Parathyroid adenoma (tissue), 2 donors: ENCODE results near the gene TBL1Y.

Source experiments
- H2AFZ ChIP-seq: fragments of 300-600 bp; sonication (generic); one replicate; pipeline ENCODE4 v1.7.0; 2017; ENCODE audit warnings: antibody characterized with exemption, mild to moderate bottlenecking
- H3K27ac ChIP-seq: fragments of 300-600 bp; sonication (generic); one replicate; pipeline ENCODE4 v1.7.0; 2017
- H3K27me3 ChIP-seq: fragments of 300-600 bp; sonication (generic); one replicate; pipeline ENCODE4 v1.7.0; 2017; ENCODE audit warnings: low read length; ENCODE audit not compliant: control insufficient read depth, insufficient read depth
- H3K36me3 ChIP-seq: fragments of 300-600 bp; sonication (generic); one replicate; pipeline ENCODE4 v1.7.0; 2017; ENCODE audit warnings: low read length; ENCODE audit not compliant: control insufficient read depth, insufficient read depth
- H3K4me1 ChIP-seq: fragments of 300-600 bp; sonication (generic); one replicate; pipeline ENCODE4 v1.7.0; 2017; ENCODE audit warnings: control low read depth
- H3K4me2 ChIP-seq: fragments of 300-600 bp; sonication (generic); one replicate; pipeline ENCODE4 v1.7.0; 2017; ENCODE audit warnings: low read length
- H3K4me3 ChIP-seq: fragments of 300-600 bp; sonication (generic); one replicate; pipeline ENCODE4 v1.7.0; 2017; ENCODE audit warnings: low read depth, low read length
- H3K79me2 ChIP-seq: fragments of 300-600 bp; sonication (generic); one replicate; pipeline ENCODE4 v1.7.0; 2017; ENCODE audit warnings: control low read depth
- H3K9ac ChIP-seq: fragments of 300-600 bp; sonication (generic); one replicate; pipeline ENCODE4 v1.7.0; 2017; ENCODE audit warnings: mild to moderate bottlenecking
- H3K9me3 ChIP-seq: fragments of 300-600 bp; sonication (generic); one replicate; pipeline ENCODE4 v1.7.0; 2017; ENCODE audit warnings: low read length; ENCODE audit not compliant: control insufficient read depth
- CTCF ChIP-seq: fragments of 300-600 bp; sonication (generic); IDR thresholded peaks from one replicate; pipeline ENCODE4 v1.7.0; 2017; ENCODE audit warnings: antibody characterized with exemption, mild to moderate bottlenecking
- donor health status: primary hyperparathyroidism.

The TBL1Y gene

GRCh38 chrY:7110086-7110485 lies 199.6 kb downstream of the TBL1Y start:
- Histone ChIP-seq H3K4me3 (no peak overlapping the region), H3K36me3 (no peaks in the 10 kb centered on the region), H3K9me3 (no peaks in the 10 kb centered on the region), H2AFZ (no peak overlapping the region), H3K79me2 (no peaks in the 10 kb centered on the region), H3K9ac (no peak overlapping the region), H3K27ac (no peak overlapping the region), H3K27me3 (no peaks in the 10 kb centered on the region), H3K4me2 (no peak overlapping the region), H3K4me1 (no peaks in the 10 kb centered on the region)
- no peak for TF ChIP-seq CTCF

DNA sequence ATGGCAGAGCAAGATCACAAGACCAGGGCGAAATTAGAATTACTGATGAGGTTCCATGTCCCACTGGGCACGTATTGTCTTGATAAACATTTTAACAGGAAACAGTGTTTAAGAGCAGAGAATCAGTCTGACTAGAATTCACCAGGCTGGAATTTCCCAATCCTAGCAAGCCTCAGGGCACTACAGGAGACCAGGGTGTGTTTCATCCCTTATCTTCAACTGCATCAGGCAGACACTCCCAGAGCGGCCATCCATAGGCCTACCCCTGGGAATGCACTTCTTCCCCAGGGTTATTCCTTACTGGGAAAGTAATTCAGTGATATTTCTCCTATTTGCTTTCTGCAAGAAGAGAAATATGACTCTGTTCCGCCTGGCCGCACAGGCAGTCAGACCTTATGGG lies 205.4 kb downstream of the TBL1Y start:
- no peak overlapping the region for H3K27ac ChIP-seq
- no peaks in the 10 kb centered on the region for H3K36me3 ChIP-seq
- H3K79me2 ChIP-seq = no peaks in the 10 kb centered on the region
- H3K4me3 ChIP-seq = no peak overlapping the region
- no peak overlapping the region for H3K4me2 ChIP-seq
- no peak overlapping the region for H2AFZ ChIP-seq
- H3K27me3 ChIP-seq = no peaks in the 10 kb centered on the region
- H3K9ac ChIP-seq = no peak overlapping the region
- no peaks in the 10 kb centered on the region for H3K9me3 ChIP-seq
- no peaks in the 10 kb centered on the region for H3K4me1 ChIP-seq
- no peak for TF ChIP-seq CTCF

DNA sequence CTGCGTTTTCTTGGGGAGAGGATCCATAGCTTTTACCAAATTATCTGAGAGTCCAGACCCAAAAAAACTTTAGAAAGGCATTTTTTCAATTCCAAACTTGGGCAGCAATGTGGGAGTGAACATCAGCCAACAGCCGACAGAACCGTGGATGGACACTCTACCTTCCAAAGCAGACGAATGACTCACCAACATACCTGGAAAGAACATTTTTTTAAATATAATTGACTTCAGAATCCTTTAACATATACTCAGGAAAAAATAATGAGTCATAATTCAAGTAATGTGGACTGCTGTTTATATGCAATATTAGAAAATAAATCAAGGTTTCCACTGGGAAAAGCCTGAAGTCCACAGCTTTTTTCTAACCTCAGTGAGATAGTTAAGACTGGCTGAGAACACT lies 211.7 kb downstream of the TBL1Y start:
- Histone ChIP-seq H3K4me1 (no peaks in the 10 kb centered on the region), H3K4me2 (no peak overlapping the region), H3K27me3 (no peaks in the 10 kb centered on the region), H3K9me3 (no peaks in the 10 kb centered on the region), H3K79me2 (no peaks in the 10 kb centered on the region), H3K27ac (no peak overlapping the region), H3K4me3 (no peak overlapping the region), H3K36me3 (no peaks in the 10 kb centered on the region), H3K9ac (no peak overlapping the region), H2AFZ (no peak overlapping the region)
- TF ChIP-seq CTCF = no peak

- Histone ChIP-seq H3K9ac (no peak overlapping the region), H3K27ac (no peak overlapping the region), H3K79me2 (no peaks in the 10 kb centered on the region), H3K4me1 (no peaks in the 10 kb centered on the region), H3K36me3 (no peaks in the 10 kb centered on the region), H3K9me3 (no peaks in the 10 kb centered on the region), H2AFZ (no peak overlapping the region), H3K27me3 (no peaks in the 10 kb centered on the region), H3K4me2 (no peak overlapping the region), H3K4me3 (no peak overlapping the region)
- TF ChIP-seq CTCF = no peak
Observed at GRCh38 chrY:7125136-7126056, 214.9 kb downstream of the TBL1Y start.

DNA sequence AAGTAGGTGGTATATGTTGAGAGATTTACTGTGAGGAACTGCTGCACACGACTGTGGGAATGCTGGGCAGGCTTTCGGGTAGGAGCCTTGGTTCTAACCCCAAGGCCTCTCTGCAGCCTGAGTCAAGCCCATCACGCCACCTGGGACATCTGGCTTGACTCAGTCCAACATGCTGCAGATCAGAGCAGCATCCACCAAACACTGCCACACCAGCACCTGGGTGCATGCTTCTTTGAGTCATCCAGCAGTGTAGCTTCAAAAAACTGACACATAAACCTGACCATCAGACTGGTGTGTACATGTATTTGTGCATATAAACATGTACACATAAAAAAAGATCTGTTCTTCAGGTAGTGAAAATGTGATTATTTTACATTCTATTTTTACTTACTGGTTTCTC lies 217.7 kb downstream of the TBL1Y start:
- Histone ChIP-seq H3K9me3 (no peaks in the 10 kb centered on the region), H3K79me2 (no peaks in the 10 kb centered on the region), H3K4me1 (no peaks in the 10 kb centered on the region), H3K4me2 (no peak overlapping the region), H3K9ac (no peak overlapping the region), H2AFZ (no peak overlapping the region), H3K4me3 (no peak overlapping the region), H3K27me3 (no peaks in the 10 kb centered on the region), H3K36me3 (no peaks in the 10 kb centered on the region), H3K27ac (no peak overlapping the region)
- TF ChIP-seq CTCF = no peak
